WTC11 (cell line): ENCODE measurements around the gene SPATA17. TPM values are rescaled to one million over a fixed set of nuclear protein-coding genes. Genes with fewer than 3 reads are reported as not detected.

Source experiments
- ATAC-seq: fragments of 200-7000 bp; cut with Tn5 transposase; 2 replicates; pipeline ENCODE4 v1.10.0; 2021; ENCODE audit warnings: mild to moderate bottlenecking, moderate library complexity
- CTCF ChIA-PET: fragments of 300-600 bp; sonication (Branson Sonifier 250); formaldehyde crosslinking; loops from one replicate; lab custom pipeline; 2021; ENCODE audit warnings: antibody characterized with exemption; lab: Charles Lee
- POLR2A ChIA-PET: fragments of 350-600 bp; sonication (Branson Sonifier 250); formaldehyde crosslinking; loops from one replicate; lab custom pipeline; 2021; ENCODE audit warnings: antibody characterized with exemption; lab: Charles Lee
- DNase-seq: peaks from one replicate; pipeline ENCODE4 v3.0.0; 2021; ENCODE audit warnings: low spot score
- H3K27ac Mint-ChIP-seq: 2 replicates; pipeline ENCODE4 v1.8.0; 2021; ENCODE audit warnings: mixed read lengths
- H3K27me3 Mint-ChIP-seq: 2 replicates; pipeline ENCODE4 v1.8.0; 2021; ENCODE audit warnings: low read depth, mild to moderate bottlenecking, moderate library complexity, mixed read lengths
- H3K36me3 Mint-ChIP-seq: 2 replicates; pipeline ENCODE4 v1.8.0; 2021; ENCODE audit warnings: mixed read lengths
- H3K4me1 Mint-ChIP-seq: 2 replicates; pipeline ENCODE4 v1.8.0; 2022; ENCODE audit warnings: mixed read lengths
- H3K4me3 Mint-ChIP-seq: 2 replicates; pipeline ENCODE4 v1.8.0; 2021; ENCODE audit warnings: mild to moderate bottlenecking, moderate library complexity, mixed read lengths
- H3K9me3 Mint-ChIP-seq: 2 replicates; pipeline ENCODE4 v1.8.0; 2021; ENCODE audit warnings: mixed read lengths
- ATF1 ChIP-seq: sonication (generic); formaldehyde crosslinking; IDR thresholded peaks from 2 replicates; pipeline ENCODE4 v1.8.1; 2023; ENCODE audit warnings: mild to moderate bottlenecking, moderate library complexity, missing genetic modification reagents
- CBFB ChIP-seq: sonication (generic); formaldehyde crosslinking; IDR thresholded peaks from 2 replicates; pipeline ENCODE4 v1.8.1; 2022; ENCODE audit warnings: mild to moderate bottlenecking, low read depth, missing genetic modification reagents
- ELF4 ChIP-seq: sonication (generic); formaldehyde crosslinking; IDR thresholded peaks from 2 replicates; pipeline ENCODE4 v1.8.1; 2022; ENCODE audit warnings: low read depth, mild to moderate bottlenecking, moderate library complexity, missing genetic modification reagents
- EMX1 ChIP-seq: fragments of 250-450 bp; sonication (Bioruptor Pico); IDR thresholded peaks from 2 replicates; pipeline ENCODE4 v1.8.0; 2021; ENCODE audit warnings: mild to moderate bottlenecking
- FOXP1 ChIP-seq: sonication (generic); formaldehyde crosslinking; IDR thresholded peaks from 2 replicates; pipeline ENCODE4 v1.8.0; 2022; ENCODE audit warnings: missing genetic modification reagents, mild to moderate bottlenecking, moderate library complexity, borderline replicate concordance
- GTF2I ChIP-seq: fragments of 250-450 bp; sonication (Bioruptor Pico); conservative IDR thresholded peaks from 2 replicates; pipeline ENCODE4 v1.4.0; 2021; ENCODE audit warnings: mild to moderate bottlenecking
- MYBL2 ChIP-seq: sonication (generic); formaldehyde crosslinking; IDR thresholded peaks from 2 replicates; pipeline ENCODE4 v1.8.1; 2023; ENCODE audit warnings: mild to moderate bottlenecking, moderate library complexity, missing genetic modification reagents
- NR2C2 ChIP-seq: sonication (generic); formaldehyde crosslinking; IDR thresholded peaks from 2 replicates; pipeline ENCODE4 v1.8.0; 2022; ENCODE audit warnings: mild to moderate bottlenecking, missing genetic modification reagents
- RORB ChIP-seq: fragments of 250-450 bp; sonication (Bioruptor Pico); IDR thresholded peaks from 2 replicates; pipeline ENCODE4 v1.9.0; 2021; ENCODE audit warnings: mild to moderate bottlenecking
- SMAD3 ChIP-seq: sonication (generic); formaldehyde crosslinking; IDR thresholded peaks from 2 replicates; pipeline ENCODE4 v1.8.0; 2022; ENCODE audit warnings: missing genetic modification reagents, mild to moderate bottlenecking, borderline replicate concordance
- ZNF121 ChIP-seq: sonication (generic); formaldehyde crosslinking; IDR thresholded peaks from 2 replicates; pipeline ENCODE4 v1.8.0; 2023; ENCODE audit warnings: missing genetic modification reagents
- ZNF317 ChIP-seq: sonication (generic); formaldehyde crosslinking; IDR thresholded peaks from 2 replicates; pipeline ENCODE4 v1.8.1; 2023; ENCODE audit warnings: low read depth, mild to moderate bottlenecking, moderate library complexity, missing genetic modification reagents, borderline replicate concordance
- ZNF396 ChIP-seq: fragments of 250-450 bp; sonication (Bioruptor Pico); IDR thresholded peaks from 2 replicates; pipeline ENCODE4 v1.8.0; 2021; ENCODE audit warnings: mild to moderate bottlenecking, moderate library complexity, borderline replicate concordance
- total RNA-seq: library from RNA; stranded (reverse); gene quantifications from 3 replicates; pipeline ENCODE4 v1.2.3, GENCODE V29; 2021
- TF ChIP-seq, protein P1 (sequence below): sonication (generic); formaldehyde crosslinking; IDR thresholded peaks from 2 replicates; pipeline ENCODE4 v1.8.1; 2023; ENCODE audit warnings: mild to moderate bottlenecking, missing genetic modification reagents
- TF ChIP-seq, protein P2 (sequence below): fragments of 250-450 bp; sonication (Bioruptor Pico); IDR thresholded peaks from 2 replicates; pipeline ENCODE4 v1.9.0; 2021; ENCODE audit warnings: mild to moderate bottlenecking
- TF ChIP-seq, protein P3 (sequence below): sonication (generic); formaldehyde crosslinking; IDR thresholded peaks from 2 replicates; pipeline ENCODE4 v1.8.0; 2022; ENCODE audit warnings: mild to moderate bottlenecking, missing genetic modification reagents
- TF ChIP-seq, protein P4 (sequence below): sonication (generic); formaldehyde crosslinking; IDR thresholded peaks from 2 replicates; pipeline ENCODE4 v1.8.0; 2022; ENCODE audit warnings: missing genetic modification reagents
- TF ChIP-seq, protein P5 (sequence below): sonication (generic); formaldehyde crosslinking; conservative IDR thresholded peaks from 2 replicates; pipeline ENCODE4 v1.8.1; 2022; ENCODE audit warnings: mild to moderate bottlenecking, missing genetic modification reagents

SPATA17 gene
- total RNA-seq, 1 experiment from 2014 or later = 1.3 TPM

DNA sequence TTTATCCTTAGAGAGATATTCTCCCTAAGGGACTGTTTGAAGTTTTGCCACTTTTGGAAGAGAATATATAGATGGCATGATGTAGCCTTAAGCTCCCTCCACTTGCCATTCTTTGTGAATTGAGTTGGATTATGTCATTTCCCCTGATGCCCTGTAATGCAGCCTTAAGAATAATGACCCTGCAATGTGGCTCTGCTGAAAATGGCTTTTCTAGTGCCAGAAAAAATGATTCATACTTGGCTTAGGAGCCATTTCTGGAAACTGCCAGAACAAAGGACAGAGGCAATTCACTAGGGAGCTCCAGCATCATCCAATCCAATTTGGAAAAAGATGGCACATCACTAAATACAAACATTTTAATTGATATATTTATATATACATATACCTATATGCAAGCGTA, 265.3 kb downstream of the SPATA17 start (continued):
- no peak for TF ChIP-seq NR2C2 (CRISPR knock-in tag)
- TF ChIP-seq, all 79 proteins: peak for 0

DNA sequence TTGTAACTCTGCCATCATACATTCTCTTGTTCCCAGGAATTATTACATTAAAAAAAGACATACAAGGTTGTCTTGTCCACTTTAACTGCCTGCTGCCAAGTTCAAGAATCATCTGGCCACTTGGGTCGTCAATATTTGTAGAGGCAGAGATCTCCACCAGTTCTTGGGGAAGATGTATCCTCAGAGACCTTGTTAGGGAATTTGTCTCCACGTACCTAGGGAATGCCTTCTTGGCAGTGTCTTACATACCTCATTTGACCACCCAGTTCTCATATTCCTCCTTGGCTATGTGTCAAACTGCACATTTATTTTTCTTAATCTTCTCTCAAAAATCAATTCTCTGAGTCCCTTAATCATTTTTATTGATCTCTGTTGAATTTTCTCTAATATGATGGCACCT, 266.0 kb downstream of the SPATA17 start:
- DNase-seq (no peak), ATAC-seq (no peak)
- ChIA-PET POLR2A (no interaction called here), CTCF (no interaction called here)
- Mint-ChIP-seq H3K9me3 (no peaks in the 10 kb centered on the region), H3K4me1 (peaks cover 15% of the 10 kb centered on the region), H3K4me3 (no peak overlapping the region), H3K27me3 (no peaks in the 10 kb centered on the region), H3K27ac (no peak overlapping the region)
- TF ChIP-seq FOXP1 (CRISPR knock-in tag) = no peak
- TF ChIP-seq, protein P1, sequence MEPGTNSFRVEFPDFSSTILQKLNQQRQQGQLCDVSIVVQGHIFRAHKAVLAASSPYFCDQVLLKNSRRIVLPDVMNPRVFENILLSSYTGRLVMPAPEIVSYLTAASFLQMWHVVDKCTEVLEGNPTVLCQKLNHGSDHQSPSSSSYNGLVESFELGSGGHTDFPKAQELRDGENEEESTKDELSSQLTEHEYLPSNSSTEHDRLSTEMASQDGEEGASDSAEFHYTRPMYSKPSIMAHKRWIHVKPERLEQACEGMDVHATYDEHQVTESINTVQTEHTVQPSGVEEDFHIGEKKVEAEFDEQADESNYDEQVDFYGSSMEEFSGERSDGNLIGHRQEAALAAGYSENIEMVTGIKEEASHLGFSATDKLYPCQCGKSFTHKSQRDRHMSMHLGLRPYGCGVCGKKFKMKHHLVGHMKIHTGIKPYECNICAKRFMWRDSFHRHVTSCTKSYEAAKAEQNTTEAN (CRISPR knock-in tag) = no peak
- no peak for TF ChIP-seq ZNF121 (CRISPR knock-in tag)
- TF ChIP-seq ELF4 (CRISPR knock-in tag) = no peak
- TF ChIP-seq MYBL2 = no peak
- no peak for TF ChIP-seq RORB (CRISPR knock-in tag)
- TF ChIP-seq ZNF396 (CRISPR knock-in tag) = no peak
- no peak for TF ChIP-seq ATF1
- TF ChIP-seq EMX1 (CRISPR knock-in tag) = no peak
- TF ChIP-seq ZNF317 (CRISPR knock-in tag) = no peak
- TF ChIP-seq, protein P2, sequence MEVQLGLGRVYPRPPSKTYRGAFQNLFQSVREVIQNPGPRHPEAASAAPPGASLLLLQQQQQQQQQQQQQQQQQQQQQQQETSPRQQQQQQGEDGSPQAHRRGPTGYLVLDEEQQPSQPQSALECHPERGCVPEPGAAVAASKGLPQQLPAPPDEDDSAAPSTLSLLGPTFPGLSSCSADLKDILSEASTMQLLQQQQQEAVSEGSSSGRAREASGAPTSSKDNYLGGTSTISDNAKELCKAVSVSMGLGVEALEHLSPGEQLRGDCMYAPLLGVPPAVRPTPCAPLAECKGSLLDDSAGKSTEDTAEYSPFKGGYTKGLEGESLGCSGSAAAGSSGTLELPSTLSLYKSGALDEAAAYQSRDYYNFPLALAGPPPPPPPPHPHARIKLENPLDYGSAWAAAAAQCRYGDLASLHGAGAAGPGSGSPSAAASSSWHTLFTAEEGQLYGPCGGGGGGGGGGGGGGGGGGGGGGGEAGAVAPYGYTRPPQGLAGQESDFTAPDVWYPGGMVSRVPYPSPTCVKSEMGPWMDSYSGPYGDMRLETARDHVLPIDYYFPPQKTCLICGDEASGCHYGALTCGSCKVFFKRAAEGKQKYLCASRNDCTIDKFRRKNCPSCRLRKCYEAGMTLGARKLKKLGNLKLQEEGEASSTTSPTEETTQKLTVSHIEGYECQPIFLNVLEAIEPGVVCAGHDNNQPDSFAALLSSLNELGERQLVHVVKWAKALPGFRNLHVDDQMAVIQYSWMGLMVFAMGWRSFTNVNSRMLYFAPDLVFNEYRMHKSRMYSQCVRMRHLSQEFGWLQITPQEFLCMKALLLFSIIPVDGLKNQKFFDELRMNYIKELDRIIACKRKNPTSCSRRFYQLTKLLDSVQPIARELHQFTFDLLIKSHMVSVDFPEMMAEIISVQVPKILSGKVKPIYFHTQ (CRISPR knock-in tag) = no peak
- no peak for TF ChIP-seq SMAD3 (CRISPR knock-in tag)
- TF ChIP-seq, protein P3, sequence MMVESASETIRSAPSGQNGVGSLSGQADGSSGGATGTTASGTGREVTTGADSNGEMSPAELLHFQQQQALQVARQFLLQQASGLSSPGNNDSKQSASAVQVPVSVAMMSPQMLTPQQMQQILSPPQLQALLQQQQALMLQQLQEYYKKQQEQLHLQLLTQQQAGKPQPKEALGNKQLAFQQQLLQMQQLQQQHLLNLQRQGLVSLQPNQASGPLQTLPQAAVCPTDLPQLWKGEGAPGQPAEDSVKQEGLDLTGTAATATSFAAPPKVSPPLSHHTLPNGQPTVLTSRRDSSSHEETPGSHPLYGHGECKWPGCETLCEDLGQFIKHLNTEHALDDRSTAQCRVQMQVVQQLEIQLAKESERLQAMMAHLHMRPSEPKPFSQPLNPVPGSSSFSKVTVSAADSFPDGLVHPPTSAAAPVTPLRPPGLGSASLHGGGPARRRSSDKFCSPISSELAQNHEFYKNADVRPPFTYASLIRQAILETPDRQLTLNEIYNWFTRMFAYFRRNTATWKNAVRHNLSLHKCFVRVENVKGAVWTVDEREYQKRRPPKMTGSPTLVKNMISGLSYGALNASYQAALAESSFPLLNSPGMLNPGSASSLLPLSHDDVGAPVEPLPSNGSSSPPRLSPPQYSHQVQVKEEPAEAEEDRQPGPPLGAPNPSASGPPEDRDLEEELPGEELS = no peak
- TF ChIP-seq, protein P4, sequence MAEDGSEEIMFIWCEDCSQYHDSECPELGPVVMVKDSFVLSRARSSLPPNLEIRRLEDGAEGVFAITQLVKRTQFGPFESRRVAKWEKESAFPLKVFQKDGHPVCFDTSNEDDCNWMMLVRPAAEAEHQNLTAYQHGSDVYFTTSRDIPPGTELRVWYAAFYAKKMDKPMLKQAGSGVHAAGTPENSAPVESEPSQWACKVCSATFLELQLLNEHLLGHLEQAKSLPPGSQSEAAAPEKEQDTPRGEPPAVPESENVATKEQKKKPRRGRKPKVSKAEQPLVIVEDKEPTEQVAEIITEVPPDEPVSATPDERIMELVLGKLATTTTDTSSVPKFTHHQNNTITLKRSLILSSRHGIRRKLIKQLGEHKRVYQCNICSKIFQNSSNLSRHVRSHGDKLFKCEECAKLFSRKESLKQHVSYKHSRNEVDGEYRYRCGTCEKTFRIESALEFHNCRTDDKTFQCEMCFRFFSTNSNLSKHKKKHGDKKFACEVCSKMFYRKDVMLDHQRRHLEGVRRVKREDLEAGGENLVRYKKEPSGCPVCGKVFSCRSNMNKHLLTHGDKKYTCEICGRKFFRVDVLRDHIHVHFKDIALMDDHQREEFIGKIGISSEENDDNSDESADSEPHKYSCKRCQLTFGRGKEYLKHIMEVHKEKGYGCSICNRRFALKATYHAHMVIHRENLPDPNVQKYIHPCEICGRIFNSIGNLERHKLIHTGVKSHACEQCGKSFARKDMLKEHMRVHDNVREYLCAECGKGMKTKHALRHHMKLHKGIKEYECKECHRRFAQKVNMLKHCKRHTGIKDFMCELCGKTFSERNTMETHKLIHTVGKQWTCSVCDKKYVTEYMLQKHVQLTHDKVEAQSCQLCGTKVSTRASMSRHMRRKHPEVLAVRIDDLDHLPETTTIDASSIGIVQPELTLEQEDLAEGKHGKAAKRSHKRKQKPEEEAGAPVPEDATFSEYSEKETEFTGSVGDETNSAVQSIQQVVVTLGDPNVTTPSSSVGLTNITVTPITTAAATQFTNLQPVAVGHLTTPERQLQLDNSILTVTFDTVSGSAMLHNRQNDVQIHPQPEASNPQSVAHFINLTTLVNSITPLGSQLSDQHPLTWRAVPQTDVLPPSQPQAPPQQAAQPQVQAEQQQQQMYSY (CRISPR knock-in tag) = no peak
- TF ChIP-seq GTF2I (CRISPR knock-in tag) = no peak
- TF ChIP-seq CBFB (CRISPR knock-in tag) = no peak
- TF ChIP-seq, protein P5, sequence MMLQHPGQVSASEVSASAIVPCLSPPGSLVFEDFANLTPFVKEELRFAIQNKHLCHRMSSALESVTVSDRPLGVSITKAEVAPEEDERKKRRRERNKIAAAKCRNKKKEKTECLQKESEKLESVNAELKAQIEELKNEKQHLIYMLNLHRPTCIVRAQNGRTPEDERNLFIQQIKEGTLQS (CRISPR knock-in tag) = no peak
- TF ChIP-seq, all 79 proteins: peak for 0
- H3K36me3 Mint-ChIP-seq = no peaks in the 10 kb centered on the region
